LNCaP clone FGC (cell line): Measurements from ENCODE around the gene MSMP.

Source experiments
- DNase-seq: peaks from one replicate; pipeline ENCODE4 v3.0.0-alpha.2; 2011; ENCODE audit warnings: low read depth
- H3K4me3 ChIP-seq: 2 replicates; pipeline ENCODE4 v1.5.1; 2011; ENCODE audit warnings: mild to moderate bottlenecking, low read depth, low read length, control low read depth
- CTCF ChIP-seq: IDR thresholded peaks from 2 replicates; pipeline ENCODE4 v1.5.1; 2012; ENCODE audit warnings: mild to moderate bottlenecking; ENCODE audit not compliant: control insufficient read depth, insufficient read depth; ENCODE audit errors: extremely low read depth

The MSMP gene

GRCh38 chr9:35726931-35727330 is 27.1 kb downstream of the MSMP start:
- TF ChIP-seq CTCF, result 0 out of 2 replicates have a peak, but pooled peaks have one; percentile 4
- no peak overlapping the region for H3K4me3 ChIP-seq
- DNase-seq, result no peak

GRCh38 chr9:35725362-35725761 is 28.7 kb downstream of the MSMP start:
- DNase-seq, result no peak
- no peak overlapping the region for H3K4me3 ChIP-seq
- TF ChIP-seq CTCF, result no peak

GRCh38 chr9:35723908-35724307 is 30.2 kb downstream of the MSMP start:
- no peak for DNase-seq
- H3K4me3 ChIP-seq, result no peak overlapping the region
- TF ChIP-seq CTCF, result no peak

- TF ChIP-seq CTCF, result no peak
- no peak for DNase-seq
- H3K4me3 ChIP-seq, result no peak overlapping the region
Measured at GRCh38 chr9:35723426-35723825, 30.6 kb downstream of the MSMP start.

- no peak for DNase-seq
- H3K4me3 ChIP-seq, result no peak overlapping the region
- TF ChIP-seq CTCF, result no peak
Measured at GRCh38 chr9:35719546-35719945, 34.5 kb downstream of the MSMP start.

- no peak overlapping the region for H3K4me3 ChIP-seq
Measured at GRCh38 chr9:35718721-35719511, 35.2 kb downstream of the MSMP start.

More at GRCh38 chr9:35718721-35719511, 35.2 kb downstream of the MSMP start:
- DNase-seq, result no peak
- no peak for TF ChIP-seq CTCF
